Measurements from ENCODE around the gene MFAP3L.
A peak's percentile ranks its signal among the peaks of the same experiment; 100 is the strongest.

The MFAP3L gene

GRCh38 chr4:170022211-170022610, 4.0 kb downstream of the MFAP3L start:
- DNase-seq (ENCODE audit: low spot score), result peak; percentile 74

- no peak for DNase-seq (ENCODE audit: low spot score)
Measured at GRCh38 chr4:170017252-170017651, 8.9 kb downstream of the MFAP3L start.

- peak; percentile 93 for DNase-seq (ENCODE audit: low spot score)
Measured at GRCh38 chr4:170015285-170015684, 10.9 kb downstream of the MFAP3L start.

- peak; percentile 66 for DNase-seq (ENCODE audit: low spot score)
Measured at GRCh38 chr4:170014359-170015011, 11.7 kb downstream of the MFAP3L start.

- DNase-seq (ENCODE audit: low spot score), result no peak
Measured at GRCh38 chr4:170012629-170012958, 13.6 kb downstream of the MFAP3L start.

DNA sequence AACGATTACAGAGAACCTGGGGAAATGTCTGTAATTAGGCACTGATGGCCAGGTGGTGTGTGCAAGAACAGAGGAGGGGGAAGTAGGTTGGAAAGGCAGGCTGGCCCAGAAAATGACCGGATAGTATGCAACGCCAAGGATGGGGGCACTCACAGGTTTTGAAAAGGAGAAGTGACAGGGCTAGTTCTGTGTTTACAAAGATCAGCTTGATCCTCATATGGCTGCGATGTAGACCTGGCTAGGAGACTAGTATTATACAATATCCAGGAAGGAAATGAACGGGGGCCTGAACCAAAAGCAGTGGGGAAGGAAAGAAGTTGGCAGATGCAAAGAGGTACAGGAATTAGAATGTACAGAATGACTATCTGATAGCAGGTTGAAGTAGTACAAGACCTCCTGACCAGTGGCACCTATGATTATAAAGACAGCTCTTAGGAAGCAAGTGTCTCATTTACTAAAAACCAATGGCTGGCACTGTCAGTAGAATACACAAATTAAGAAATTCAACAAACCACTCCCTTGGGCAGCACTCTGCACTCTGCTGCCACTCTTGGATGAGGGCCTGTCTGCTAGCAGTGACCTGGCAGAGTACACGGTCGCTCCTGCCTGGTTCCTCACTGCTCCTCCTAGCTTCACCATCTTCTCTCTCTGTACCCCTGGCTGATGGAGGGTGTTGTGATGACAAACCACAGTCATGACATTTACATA, 14.1 kb downstream of the MFAP3L start:
- peak; percentile 67 for DNase-seq (ENCODE audit: low spot score)

- DNase-seq (ENCODE audit: low spot score), result no peak
Measured at GRCh38 chr4:170009291-170009690, 16.9 kb downstream of the MFAP3L start.

DNA sequence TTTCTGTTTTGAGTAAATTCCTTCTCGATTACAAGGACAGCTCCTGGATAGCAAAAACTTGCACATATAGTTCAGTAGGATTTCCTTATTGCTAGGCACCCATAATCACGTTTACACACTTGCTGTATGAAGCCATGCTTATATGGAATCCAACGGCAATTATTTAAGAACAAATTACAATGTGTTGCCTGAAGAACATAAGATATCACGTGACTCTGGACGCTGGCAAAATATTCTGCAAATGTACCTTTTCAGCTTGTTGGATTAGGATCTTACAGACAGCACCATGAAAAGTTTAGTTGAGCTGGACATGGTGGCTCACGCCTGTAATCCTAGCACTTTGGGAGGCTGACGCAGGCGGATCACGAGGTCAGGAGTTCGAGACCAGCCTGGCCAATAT, 17.4 kb downstream of the MFAP3L start:
- no peak for DNase-seq (ENCODE audit: low spot score)

GRCh38 chr4:170008371-170008770, 17.8 kb downstream of the MFAP3L start:
- no peak for DNase-seq (ENCODE audit: low spot score)

DNA sequence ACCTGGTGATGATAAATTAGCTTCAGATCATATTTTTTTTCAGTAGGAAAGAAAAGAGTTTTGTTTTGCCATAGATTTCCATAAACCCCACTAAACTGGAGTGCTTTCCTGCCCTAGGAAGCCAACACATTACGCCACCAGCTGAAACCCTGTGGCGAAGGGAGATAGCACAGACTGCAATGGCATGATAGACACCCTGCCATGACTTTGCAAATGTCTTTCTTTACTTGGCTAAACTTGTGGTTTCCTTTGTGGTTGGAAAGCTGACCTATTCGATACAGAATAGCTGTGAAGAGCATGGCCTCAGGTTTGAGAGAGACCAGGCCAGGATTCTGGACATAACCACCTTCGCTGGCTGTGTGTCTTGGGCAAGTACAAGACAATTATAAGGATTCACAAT, 19.1 kb downstream of the MFAP3L start:
- DNase-seq (ENCODE audit: low spot score), result no peak

DNA sequence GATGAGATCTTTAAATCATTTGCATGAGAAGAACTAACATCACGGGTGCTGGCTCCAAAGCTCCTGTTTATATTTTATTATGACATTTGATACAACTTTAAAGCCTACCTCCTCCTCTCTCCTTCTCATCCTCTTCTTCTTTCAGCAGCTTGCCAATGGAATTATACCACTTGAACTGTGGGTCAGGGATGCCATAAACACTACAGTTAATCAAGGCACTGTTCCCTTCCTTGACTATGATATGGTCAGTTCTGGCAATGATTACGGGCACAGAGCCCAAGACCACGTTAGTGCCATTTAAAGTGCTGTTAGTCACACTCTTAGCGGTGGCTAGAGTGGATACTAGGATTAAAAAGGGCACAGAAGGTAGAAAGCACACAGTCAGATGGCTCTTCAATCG, 20.7 kb downstream of the MFAP3L start:
- DNase-seq (ENCODE audit: low spot score), result no peak

- DNase-seq (ENCODE audit: low spot score), result no peak
Measured at GRCh38 chr4:170004651-170005295, 21.4 kb downstream of the MFAP3L start.

GRCh38 chr4:170003071-170004070, 22.8 kb downstream of the MFAP3L start:
- no peak for DNase-seq (ENCODE audit: low spot score)

DNA sequence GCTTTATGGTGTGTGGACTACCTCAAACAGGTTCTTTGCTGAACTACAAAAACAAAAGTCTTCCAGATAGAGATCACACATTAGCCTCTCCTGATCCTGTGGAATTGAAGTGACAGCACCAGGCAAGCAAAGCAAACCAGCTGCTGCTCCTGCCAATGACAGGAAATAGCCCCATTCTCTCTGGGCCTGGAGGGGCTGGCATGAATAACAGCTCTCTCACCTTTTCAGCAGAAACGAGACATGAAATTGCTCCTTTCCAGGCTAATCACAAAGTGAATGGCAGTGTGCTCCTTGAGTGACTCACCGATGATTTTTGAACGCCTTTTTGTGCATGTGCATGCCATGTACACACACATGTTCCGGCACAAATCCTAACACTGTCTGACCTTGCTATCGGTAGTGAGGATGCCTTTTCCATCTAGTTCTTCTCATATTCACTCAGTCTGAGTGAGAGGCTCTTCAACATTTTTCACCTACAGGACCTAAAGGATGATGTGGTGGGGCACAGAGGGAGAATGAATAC, 24.4 kb downstream of the MFAP3L start:
- DNase-seq (ENCODE audit: low spot score), result no peak

DNA sequence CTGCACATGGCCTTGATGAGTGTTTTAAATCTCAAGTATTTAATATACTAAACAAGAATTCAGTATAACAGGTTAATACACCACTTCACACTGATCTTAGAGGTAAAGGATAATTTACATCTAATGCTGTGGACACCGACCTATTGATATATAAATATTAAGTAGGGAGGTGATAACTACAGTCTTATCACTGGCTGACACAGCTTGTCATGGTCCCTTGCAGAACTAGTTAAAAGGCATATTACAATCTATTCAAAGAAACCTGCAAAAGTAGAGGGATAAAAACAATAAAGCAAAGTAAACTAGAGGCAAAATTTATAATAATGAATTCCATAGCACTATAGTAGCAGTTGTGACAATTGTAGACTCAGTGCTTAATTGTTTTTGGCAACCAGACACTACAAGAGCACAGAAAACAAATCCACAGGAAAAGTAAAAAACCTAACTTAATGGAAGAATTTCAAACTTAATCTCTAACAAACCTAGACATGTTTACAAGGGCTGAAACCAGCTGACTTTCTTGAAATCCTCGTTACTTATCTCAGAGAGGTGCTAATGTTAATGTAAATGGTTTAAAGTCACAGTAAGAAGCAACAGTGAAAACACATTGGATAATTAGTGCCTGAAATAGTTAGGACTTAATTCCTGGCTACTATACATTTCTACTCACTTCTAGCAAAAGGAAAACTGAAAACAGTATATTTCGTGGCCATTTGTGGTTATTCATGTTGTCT, 25.0 kb downstream of the MFAP3L start:
- no peak for DNase-seq (ENCODE audit: low spot score)

GRCh38 chr4:169999923-170000322, 26.3 kb downstream of the MFAP3L start:
- DNase-seq (ENCODE audit: low spot score), result no peak

- no peak for DNase-seq (ENCODE audit: low spot score)
Measured at GRCh38 chr4:169998981-169999380, 27.2 kb downstream of the MFAP3L start.

- DNase-seq (ENCODE audit: low spot score), result no peak
Measured at GRCh38 chr4:169996379-169997240, 29.6 kb downstream of the MFAP3L start.

DNA sequence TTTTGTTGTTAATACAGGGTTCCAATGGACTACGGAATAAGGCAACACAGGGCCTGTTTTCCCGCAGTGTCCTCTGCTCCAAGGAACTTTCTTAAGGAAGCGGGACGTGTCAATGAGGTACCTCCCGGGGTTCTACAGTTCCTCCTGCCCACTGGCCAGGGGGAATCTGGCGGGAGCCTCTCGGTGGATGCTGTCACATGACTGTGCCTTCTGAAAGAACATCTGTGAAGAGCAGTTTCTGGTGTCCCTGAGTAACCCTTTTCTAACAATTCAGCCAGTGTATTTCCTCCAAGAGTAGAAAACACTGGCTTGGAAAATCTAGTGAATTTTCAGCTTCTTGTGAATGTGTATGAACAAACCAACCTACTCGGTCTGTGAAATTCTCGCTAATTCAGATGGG, 32.7 kb downstream of the MFAP3L start:
- DNase-seq (ENCODE audit: low spot score), result peak; percentile 88

DNA sequence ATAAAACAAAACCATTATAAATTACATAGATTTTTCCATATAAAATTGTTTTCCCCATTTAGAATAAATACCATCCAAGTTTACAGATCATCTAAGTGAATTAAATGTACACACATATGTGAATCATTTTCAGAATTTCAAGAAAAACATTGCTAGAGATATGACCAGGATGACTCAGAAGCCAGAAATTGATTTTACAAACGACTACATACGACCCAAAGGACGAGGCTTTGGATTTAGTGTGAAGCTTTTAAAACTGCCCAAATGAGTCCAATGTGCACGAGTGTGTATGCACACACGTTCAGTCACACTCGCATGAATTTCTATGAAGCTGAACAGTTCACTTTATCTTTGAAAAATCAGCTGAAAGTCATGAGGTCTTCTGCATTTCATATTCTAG, 37.9 kb downstream of the MFAP3L start:
- DNase-seq (ENCODE audit: low spot score), result no peak
